SK-N-SH (cell line): ENCODE results near the gene OSBPL10. TPM values are rescaled to one million over a fixed set of nuclear protein-coding genes. Genes with fewer than 3 reads are reported as not detected.

Experiments used
- CTCF ChIA-PET: fragments of 300-600, 350-600 bp; formaldehyde crosslinking; extraction: SDS; loops from one replicate; lab custom pipeline; 2021; lab: Yijun Ruan, JAX
- POLR2A ChIA-PET: fragments of 350-600 bp; sonication (Branson Sonifier 250); formaldehyde crosslinking; extraction: SDS; loops from one replicate; lab custom pipeline; 2020; ENCODE audit warnings: antibody characterized with exemption, inconsistent platforms; lab: Yijun Ruan, JAX
- DNase-seq: peaks from one replicate; pipeline ENCODE4 v3.0.0; 2012
- H2AFZ ChIP-seq: fragments of 200-600 bp; sonication (generic); 2 replicates; pipeline ENCODE4 v1.8.1; 2016; ENCODE audit warnings: antibody characterized with exemption, mild to moderate bottlenecking, low read depth
- H3F3A ChIP-seq: fragments of 200-600 bp; sonication (generic); replicated peaks from 2 replicates; pipeline ENCODE3; 2016; ENCODE audit warnings: antibody characterized with exemption, mild to moderate bottlenecking; ENCODE audit not compliant: insufficient read depth
- H3K27ac ChIP-seq, 2 experiments: fragments of 200-500 bp in 1 of 2; fragments of 200-600 bp in 1 of 2; sonication (Bioruptor generic) in 1 of 2; sonication (generic), shearing (Covaris generic) in 1 of 2; 2 replicates each; pipeline versions ENCODE4 v1.5.1 to v1.6.1; 2014 to 2016; ENCODE audit warnings: low read depth in 2 of 2, inconsistent platforms in 1 of 2, low read length in 1 of 2, mild to moderate bottlenecking in 1 of 2, mixed read lengths in 1 of 2
- H3K27me3 ChIP-seq: fragments of 200-600 bp; sonication (generic), shearing (Covaris generic); 2 replicates; pipeline ENCODE4 v1.6.1; 2016; ENCODE audit warnings: mixed run types; ENCODE audit not compliant: insufficient read depth
- H3K36me3 ChIP-seq, 2 experiments: fragments of 200-500 bp in 1 of 2; fragments of 200-600 bp in 1 of 2; sonication (Bioruptor generic) in 1 of 2; sonication (generic) in 1 of 2; replicated peaks in 1 of 2; 2 replicates each; pipeline versions ENCODE3 to v1.5.1; 2014 to 2016; ENCODE audit warnings: low read length in 1 of 2, mild to moderate bottlenecking in 1 of 2; ENCODE audit not compliant: insufficient read depth in 2 of 2, control insufficient read depth in 1 of 2
- H3K4me1 ChIP-seq, 2 experiments: fragments of 200-500 bp in 1 of 2; fragments of 200-600 bp in 1 of 2; sonication (Bioruptor generic) in 1 of 2; sonication (generic), shearing (Covaris generic) in 1 of 2; 2 replicates each; pipeline versions ENCODE4 v1.5.1 to v1.6.1; 2014 to 2016; ENCODE audit warnings: low read depth in 1 of 2, low read length in 1 of 2, mixed run types in 1 of 2; ENCODE audit not compliant: insufficient read depth in 2 of 2, control insufficient read depth in 1 of 2
- H3K4me2 ChIP-seq: fragments of 200-600 bp; sonication (generic), shearing (Covaris generic); 2 replicates; pipeline ENCODE4 v1.6.1; 2017; ENCODE audit warnings: mixed run types
- H3K4me3 ChIP-seq, 2 experiments: fragments of 200-500 bp in 1 of 2; fragments of 200-600 bp in 1 of 2; sonication (Bioruptor generic) in 1 of 2; sonication (generic), shearing (Covaris generic) in 1 of 2; 2 replicates each; pipeline versions ENCODE4 v1.5.1 to v1.8.1; 2014 to 2016; ENCODE audit warnings: low read depth in 2 of 2, inconsistent platforms in 1 of 2, low read length in 1 of 2, mild to moderate bottlenecking in 1 of 2, mixed read lengths in 1 of 2, moderate library complexity in 1 of 2
- H3K79me2 ChIP-seq: fragments of 200-600 bp; sonication (generic); 2 replicates; pipeline ENCODE4 v1.8.1; 2017; ENCODE audit warnings: mild to moderate bottlenecking; ENCODE audit not compliant: insufficient read depth
- H3K9ac ChIP-seq: fragments of 200-600 bp; sonication (generic); 2 replicates; pipeline ENCODE4 v1.6.1; 2017; ENCODE audit warnings: mixed run types
- H3K9me2 ChIP-seq: fragments of 200-600 bp; sonication (generic); 2 replicates; pipeline ENCODE4 v1.6.1; 2017; ENCODE audit warnings: mixed run types
- H3K9me3 ChIP-seq: fragments of 200-600 bp; sonication (generic); 2 replicates; pipeline ENCODE4 v1.6.1; 2017; ENCODE audit warnings: mixed run types, mild to moderate bottlenecking, moderate library complexity
- H4K20me1 ChIP-seq: fragments of 200-600 bp; sonication (generic); 2 replicates; pipeline ENCODE4 v1.6.1; 2017; ENCODE audit warnings: mild to moderate bottlenecking, mixed run types; ENCODE audit not compliant: insufficient read depth
- CHD2 ChIP-seq: fragments of 150-350 bp; IDR thresholded peaks from 2 replicates; pipeline ENCODE4 v1.6.1; 2018; ENCODE audit warnings: low read length; ENCODE audit not compliant: partially characterized antibody
- FOSL2 ChIP-seq: IDR thresholded peaks from 2 replicates; pipeline ENCODE4 v1.4.0; 2012; ENCODE audit warnings: low read depth, mild to moderate bottlenecking, moderate library complexity, borderline replicate concordance
- FOXM1 ChIP-seq: IDR thresholded peaks from 2 replicates; pipeline ENCODE4 v1.4.0; 2012; ENCODE audit warnings: low read depth, mild to moderate bottlenecking
- GABPA ChIP-seq: IDR thresholded peaks from 2 replicates; pipeline ENCODE4 v1.4.0; 2012; ENCODE audit warnings: low read depth, mild to moderate bottlenecking
- JUND ChIP-seq: IDR thresholded peaks from 2 replicates; pipeline ENCODE4 v1.4.0; 2012
- MAX ChIP-seq: IDR thresholded peaks from 2 replicates; pipeline ENCODE4 v1.4.0; 2012; ENCODE audit warnings: low read depth
- MXI1 ChIP-seq: IDR thresholded peaks from 2 replicates; pipeline ENCODE4 v1.6.1; 2012; ENCODE audit warnings: mild to moderate bottlenecking, low read depth, low read length, improper control_type of control experiment
- NFIC ChIP-seq: IDR thresholded peaks from 2 replicates; pipeline ENCODE4 v1.4.0; 2012; ENCODE audit warnings: borderline replicate concordance
- RCOR1 ChIP-seq: fragments of 150-350 bp; IDR thresholded peaks from 2 replicates; pipeline ENCODE4 v1.6.1; 2017; ENCODE audit warnings: antibody characterized with exemption, low read length
- RXRA ChIP-seq: IDR thresholded peaks from 2 replicates; pipeline ENCODE4 v1.4.0; 2012; ENCODE audit warnings: low read depth, mild to moderate bottlenecking, borderline replicate concordance
- SMC3 ChIP-seq: IDR thresholded peaks from 2 replicates; pipeline ENCODE4 v1.6.1; 2012; ENCODE audit warnings: low read depth, low read length, improper control_type of control experiment
- TCF12 ChIP-seq: IDR thresholded peaks from 2 replicates; pipeline ENCODE4 v1.4.0; 2012
- TEAD4 ChIP-seq: IDR thresholded peaks from 2 replicates; pipeline ENCODE4 v1.4.0; 2012; ENCODE audit warnings: mild to moderate bottlenecking, borderline replicate concordance; ENCODE audit not compliant: insufficient read depth
- YY1 ChIP-seq: IDR thresholded peaks from 2 replicates; pipeline ENCODE4 v1.4.0; 2012; ENCODE audit warnings: low read depth, mild to moderate bottlenecking
- WGBS: methylation state at CpG from one replicate; pipeline ENCODE4 v1.1.6; 2017; ENCODE audit warnings: low lambda C conversion rate; 5-methylcytosine and 5-hydroxymethylcytosine counted together
- polyA plus RNA-seq, 3 experiments: library from polyadenylated mRNA; depleted of rRNA; stranded (reverse); fragments of >200 nt; gene quantifications; 2 replicates each; pipeline ENCODE4 v1.2.3, GENCODE V29; 2012
- TF ChIP-seq, protein P1 (sequence below): IDR thresholded peaks from 2 replicates; pipeline ENCODE4 v1.4.0; 2012; ENCODE audit warnings: low read depth, borderline replicate concordance
- TF ChIP-seq, protein P2 (sequence below): fragments of 150-350 bp; IDR thresholded peaks from 2 replicates; pipeline ENCODE4 v1.6.1; 2017; ENCODE audit warnings: antibody characterized with exemption, low read length, low read depth, borderline replicate concordance

Gene OSBPL10
- polyA plus RNA-seq, 1 of the 3 experiments (the other 2 are of a cell fraction): 0.12 TPM

GRCh38 chr3:31819441-31819840, 161.6 kb downstream of the OSBPL10 start:
- TF ChIP-seq RCOR1 (no peak), GABPA (no peak), TEAD4 (no peak), NFIC (no peak), JUND (no peak), MAX (no peak), YY1 (no peak), CHD2 (no peak)
- no peak overlapping the region for H2AFZ ChIP-seq
- H3K27me3 ChIP-seq: no peaks in the 10 kb centered on the region
- POLR2A ChIA-PET: no interaction called here
- 54% methylated on average over 8 of the region's 8 CpGs for WGBS
- DNase-seq: no peak
- H3K9me3 ChIP-seq: no peaks in the 10 kb centered on the region
- H3K9me2 ChIP-seq: no peaks in the 10 kb centered on the region
- no peak overlapping the region for H3K27ac ChIP-seq
- no peak overlapping the region for H3K4me2 ChIP-seq
- H3K4me3 ChIP-seq: no peak overlapping the region
- H4K20me1 ChIP-seq: no peaks in the 10 kb centered on the region
- no peaks in the 10 kb centered on the region for H3K36me3 ChIP-seq
- CTCF ChIA-PET: no interaction called here
- H3K9ac ChIP-seq: no peak overlapping the region
- no peaks in the 10 kb centered on the region for H3K79me2 ChIP-seq
- no peaks in the 10 kb centered on the region for H3K4me1 ChIP-seq
- no peaks in the 10 kb centered on the region for H3F3A ChIP-seq

GRCh38 chr3:31817411-31817966, 163.6 kb downstream of the OSBPL10 start:
- Histone ChIP-seq H3K36me3 (no peaks in the 10 kb centered on the region), H3F3A (no peaks in the 10 kb centered on the region), H4K20me1 (no peaks in the 10 kb centered on the region), H2AFZ (no peak overlapping the region), H3K27ac (no peak overlapping the region), H3K79me2 (no peaks in the 10 kb centered on the region), H3K9me3 (no peaks in the 10 kb centered on the region), H3K4me1 (no peaks in the 10 kb centered on the region), H3K4me2 (no peak overlapping the region), H3K9me2 (no peaks in the 10 kb centered on the region), H3K27me3 (no peaks in the 10 kb centered on the region), H3K9ac (no peak overlapping the region), H3K4me3 (no peak overlapping the region)
- no peak for DNase-seq
- ChIA-PET CTCF (no interaction called here), POLR2A (no interaction called here)
- TF ChIP-seq FOSL2 (no peak), FOXM1 (no peak), YY1 (no peak), SMC3 (no peak), NFIC (no peak), MAX (no peak), MXI1 (no peak), TCF12 (no peak), RXRA (no peak)
- TF ChIP-seq, protein P1, sequence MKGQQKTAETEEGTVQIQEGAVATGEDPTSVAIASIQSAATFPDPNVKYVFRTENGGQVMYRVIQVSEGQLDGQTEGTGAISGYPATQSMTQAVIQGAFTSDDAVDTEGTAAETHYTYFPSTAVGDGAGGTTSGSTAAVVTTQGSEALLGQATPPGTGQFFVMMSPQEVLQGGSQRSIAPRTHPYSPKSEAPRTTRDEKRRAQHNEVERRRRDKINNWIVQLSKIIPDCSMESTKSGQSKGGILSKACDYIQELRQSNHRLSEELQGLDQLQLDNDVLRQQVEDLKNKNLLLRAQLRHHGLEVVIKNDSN: no peak
- TF ChIP-seq, protein P2, sequence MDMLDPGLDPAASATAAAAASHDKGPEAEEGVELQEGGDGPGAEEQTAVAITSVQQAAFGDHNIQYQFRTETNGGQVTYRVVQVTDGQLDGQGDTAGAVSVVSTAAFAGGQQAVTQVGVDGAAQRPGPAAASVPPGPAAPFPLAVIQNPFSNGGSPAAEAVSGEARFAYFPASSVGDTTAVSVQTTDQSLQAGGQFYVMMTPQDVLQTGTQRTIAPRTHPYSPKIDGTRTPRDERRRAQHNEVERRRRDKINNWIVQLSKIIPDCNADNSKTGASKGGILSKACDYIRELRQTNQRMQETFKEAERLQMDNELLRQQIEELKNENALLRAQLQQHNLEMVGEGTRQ: no peak
- 25% methylated on average over 1 of the region's 10 CpGs for WGBS
